GM19025 (cell line): Measurements from ENCODE around the gene HS6ST1.
A peak's percentile ranks its signal among the peaks of the same experiment; 100 is the strongest.

Experiments
- ATAC-seq: cut with Tn5 transposase; IDR thresholded peaks from one replicate; pipeline ENCODE4 v1.9.1; 2021; ENCODE audit warnings: mild to moderate bottlenecking, low read depth, moderate library complexity; ENCODE audit not compliant: unreplicated experiment

The HS6ST1 gene, protein sequence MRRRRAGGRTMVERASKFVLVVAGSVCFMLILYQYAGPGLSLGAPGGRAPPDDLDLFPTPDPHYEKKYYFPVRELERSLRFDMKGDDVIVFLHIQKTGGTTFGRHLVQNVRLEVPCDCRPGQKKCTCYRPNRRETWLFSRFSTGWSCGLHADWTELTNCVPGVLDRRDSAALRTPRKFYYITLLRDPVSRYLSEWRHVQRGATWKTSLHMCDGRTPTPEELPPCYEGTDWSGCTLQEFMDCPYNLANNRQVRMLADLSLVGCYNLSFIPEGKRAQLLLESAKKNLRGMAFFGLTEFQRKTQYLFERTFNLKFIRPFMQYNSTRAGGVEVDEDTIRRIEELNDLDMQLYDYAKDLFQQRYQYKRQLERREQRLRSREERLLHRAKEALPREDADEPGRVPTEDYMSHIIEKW

DNA sequence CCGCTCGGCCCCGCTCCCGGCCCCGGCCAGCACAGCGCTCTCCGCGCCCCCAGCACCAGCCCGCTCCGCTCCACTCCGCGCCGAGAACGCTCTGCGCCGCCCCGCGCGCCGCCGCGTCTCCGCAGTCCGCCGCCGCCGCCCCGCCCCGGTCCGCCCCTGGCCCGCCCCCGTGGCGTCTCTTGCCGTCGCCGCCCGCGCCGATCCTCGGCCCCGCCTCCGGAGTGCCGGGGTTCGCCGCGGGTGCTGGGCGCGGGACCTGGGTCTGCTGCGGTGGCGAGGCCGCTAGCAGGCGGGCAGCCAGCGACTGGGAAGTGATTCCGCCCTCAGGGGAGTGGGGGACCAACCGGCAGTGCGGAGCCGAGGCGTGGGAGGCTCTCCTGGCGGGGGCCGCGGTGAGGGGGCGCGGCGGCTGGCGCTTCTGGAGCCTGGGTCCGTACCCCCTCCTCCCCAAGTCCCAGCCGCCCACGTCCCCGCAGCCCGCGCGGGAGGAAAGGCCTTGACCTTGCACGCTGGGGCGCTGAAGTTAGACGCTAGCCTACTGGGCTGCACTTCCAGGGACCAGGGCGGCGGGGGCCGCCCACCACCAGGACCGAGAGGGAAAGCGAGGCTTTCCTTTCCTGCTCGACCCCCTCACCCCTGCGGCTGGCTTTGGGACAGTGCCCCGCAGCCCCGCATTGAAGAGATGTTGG lies at the start of gene HS6ST1:
Gene HS6ST1, minus strand, starts transcription at position 93 of the 689 bp plus-strand sequence. CDS start 305 bp downstream, outside the sequence.
- peak; percentile 69 for ATAC-seq

DNA sequence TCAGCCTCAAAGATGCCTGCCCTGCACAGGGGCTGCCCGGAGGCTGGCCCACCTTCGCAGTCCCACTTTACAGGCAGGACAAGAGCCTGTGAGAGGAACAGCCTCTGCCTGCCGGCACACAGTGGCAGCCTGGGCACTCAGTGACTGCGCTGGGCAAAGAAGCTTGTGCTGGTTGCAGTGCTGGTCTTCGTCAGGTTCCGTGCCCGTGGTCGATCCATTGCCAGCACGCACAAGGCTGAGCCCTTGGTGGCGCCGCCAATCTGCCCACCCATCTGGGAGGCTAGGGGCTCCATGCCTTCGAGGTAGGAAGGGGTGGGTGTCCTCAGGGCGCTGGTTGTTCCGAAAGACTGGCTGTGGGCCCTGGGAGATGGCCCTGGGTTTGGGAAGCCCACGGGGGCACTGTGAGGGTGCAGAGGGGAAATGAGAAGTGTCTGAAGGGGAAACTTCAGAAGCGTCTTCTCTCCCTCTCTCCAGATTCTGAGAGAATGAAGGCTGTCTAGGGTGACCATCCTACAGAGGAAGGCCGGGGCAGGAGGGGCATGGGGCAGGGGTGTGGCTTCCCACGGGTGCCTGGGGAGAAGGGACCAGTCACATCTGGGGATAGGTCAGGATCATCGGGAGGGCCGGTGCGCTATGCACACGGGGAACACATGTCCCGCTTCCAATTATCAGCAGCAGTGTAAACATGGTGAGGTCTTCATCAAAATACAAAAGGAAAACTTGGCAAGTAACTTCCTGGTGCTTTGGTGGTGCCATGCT lies 49.1 kb upstream of the HS6ST1 start:
- ATAC-seq, result no peak

DNA sequence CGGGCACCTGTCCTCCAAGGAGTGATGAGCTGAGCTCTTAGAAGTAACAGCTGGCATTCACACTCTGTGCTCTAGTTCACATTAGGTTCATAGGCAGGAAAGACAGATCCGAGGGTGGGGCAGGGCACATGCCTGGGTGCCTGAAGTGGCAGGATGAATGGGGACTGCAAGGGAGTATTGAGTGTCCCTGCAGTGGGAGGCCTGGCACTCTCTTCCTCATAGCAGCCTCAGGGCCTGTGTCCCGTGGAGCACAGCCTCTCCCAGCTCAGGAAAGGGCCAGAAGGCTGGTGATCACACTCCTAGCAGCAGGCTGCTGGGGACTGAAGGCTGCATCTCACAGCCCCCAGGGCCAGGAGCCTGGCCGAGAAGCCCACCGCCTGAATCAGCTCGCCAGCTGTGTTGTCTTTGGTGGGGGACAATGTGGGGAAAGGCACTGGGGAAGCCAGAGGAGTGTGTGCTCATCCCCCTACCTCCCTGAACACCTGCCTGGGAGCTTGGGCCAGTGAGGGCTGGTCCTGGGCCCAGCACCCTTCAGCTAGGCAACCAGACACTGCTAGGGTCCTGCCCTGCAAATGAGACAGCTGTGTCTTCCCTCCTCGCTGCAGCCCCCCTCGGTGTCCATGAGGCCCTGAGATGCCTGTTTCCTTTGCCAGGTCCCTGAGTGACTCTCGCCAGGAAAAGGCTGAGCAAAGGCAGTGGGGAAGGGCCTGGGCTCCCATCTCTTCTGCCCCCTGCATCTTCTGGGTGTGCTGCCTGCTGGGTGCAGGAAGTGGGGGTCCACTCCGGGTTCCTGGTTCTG lies 48.2 kb upstream of the HS6ST1 start:
- no peak for ATAC-seq

DNA sequence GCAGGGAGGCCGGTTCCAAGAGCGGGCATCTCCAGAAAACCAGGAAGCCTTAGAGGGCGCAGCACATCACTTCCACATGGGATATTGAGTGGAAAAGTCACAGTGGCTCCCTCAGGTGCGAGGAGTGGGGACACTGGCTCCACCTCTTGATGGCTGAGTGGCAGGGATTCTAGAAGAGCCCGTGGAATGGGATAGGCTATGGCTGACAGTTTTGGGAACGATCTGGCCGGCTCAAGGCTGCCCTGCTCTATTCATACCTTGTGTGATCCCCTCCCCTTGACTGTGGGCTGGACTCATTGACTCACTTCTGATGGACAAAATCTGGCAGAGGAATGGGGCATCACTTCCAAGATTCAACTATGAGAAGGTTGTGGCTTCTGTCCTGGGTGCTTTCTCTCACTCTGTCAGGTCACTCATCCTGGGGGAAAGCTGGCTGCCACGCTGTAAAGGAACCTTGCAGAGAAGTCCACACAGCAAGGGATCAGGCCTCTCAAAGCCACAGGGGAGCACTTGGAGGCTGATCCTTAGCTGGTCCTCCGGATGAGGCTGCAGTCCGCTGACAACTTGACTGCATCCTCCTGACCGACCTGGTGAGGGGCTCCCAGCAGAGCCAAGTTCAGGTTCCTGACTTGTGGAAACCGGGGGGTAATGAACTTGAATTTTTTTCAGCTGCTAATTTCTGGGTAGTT lies 46.7 kb upstream of the HS6ST1 start:
- ATAC-seq, result no peak

DNA sequence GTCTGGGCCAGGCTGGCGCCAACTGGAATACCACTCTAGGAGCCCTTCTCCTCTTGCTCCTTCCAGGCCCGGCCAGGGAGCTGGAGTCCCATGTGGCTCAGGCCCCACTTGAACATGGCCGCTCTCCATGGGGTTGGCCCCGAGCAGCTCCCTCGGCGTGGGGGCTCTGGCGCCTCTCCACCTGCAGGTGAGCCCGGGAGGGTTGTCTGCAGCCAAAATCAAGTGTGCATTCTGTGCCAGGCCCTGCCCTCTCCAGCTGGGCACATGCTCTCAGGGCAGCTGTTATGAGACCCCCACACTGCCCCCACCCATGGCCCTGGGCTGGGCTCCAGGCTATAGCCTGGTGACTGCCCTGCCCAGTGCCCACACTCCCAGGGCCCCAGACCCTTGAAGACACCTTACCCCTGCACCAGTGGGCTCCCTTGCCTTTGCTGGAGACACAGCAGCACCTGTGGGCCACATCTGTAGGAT lies 45.8 kb upstream of the HS6ST1 start:
- no peak for ATAC-seq

DNA sequence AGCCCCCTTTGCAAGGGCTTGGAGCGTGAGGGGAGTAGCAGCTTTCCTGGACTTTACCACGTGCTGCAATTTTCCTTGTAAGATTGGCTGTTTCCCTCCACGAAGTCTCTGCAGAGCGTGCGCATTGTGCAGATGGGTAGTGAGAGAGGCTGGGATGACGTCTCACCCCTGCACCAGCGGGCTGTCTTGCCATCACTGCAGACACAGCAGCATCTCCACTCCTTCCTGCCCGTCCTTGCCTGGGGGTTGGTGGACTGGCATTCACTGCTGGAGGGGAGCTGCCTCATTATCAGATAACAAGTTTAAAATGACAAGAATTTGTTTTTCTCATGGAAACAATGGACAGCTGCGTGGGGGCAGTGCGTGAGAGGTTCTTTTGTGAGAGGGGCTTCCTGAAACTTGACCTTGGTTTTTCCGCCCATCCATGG lies 45.3 kb upstream of the HS6ST1 start:
- no peak for ATAC-seq

DNA sequence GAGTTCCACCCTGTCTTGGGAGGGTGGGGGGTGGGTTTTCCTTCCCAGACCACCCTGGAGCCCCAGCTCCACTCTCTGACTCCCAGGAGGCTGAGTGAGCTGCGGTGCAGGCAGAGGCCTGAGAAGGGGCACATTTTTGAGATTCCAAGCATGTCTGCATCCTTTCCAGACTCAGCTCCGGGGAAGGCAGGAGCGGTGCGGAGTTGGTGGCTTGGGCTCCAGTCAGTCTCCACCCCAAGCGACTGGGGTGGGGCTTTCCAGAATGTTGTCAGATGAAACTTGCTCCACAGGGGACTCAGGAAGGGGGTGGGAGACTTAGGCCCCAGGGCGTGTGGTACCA lies 44.2 kb upstream of the HS6ST1 start:
- no peak for ATAC-seq

DNA sequence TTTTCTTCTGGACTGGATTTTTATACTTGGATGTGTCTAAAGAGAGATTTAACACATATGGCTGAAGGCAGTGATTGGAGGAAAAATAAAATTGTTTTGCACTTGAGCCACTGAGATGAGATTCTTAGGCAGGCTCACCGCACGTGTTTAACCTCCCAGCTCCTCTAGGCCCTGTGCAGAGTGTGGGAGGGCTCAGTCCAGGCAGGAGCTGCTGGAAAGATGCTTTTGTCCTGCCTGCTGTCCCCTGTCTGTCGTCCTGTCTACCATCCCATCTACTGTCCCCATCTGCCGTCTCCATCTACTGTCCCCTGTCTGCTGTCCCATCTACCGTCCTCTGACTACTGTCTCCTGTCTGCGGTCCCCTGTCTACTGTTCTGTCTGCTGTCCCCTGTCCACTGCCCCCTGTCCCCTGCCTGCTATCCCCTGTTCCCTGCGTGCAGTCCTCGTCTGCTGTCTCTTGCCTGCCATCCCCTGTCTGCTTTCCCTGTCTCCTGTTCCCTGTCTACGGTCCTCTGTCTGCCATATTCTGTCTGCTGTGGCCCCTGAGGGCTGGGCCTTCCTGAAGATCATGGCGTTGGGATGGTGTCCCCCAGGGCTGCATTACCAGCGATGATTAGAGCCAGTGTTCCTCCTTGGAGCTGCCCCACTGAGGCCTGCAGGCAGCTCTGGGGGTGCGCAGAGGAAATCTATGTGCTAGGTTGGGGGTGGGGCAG lies 43.7 kb upstream of the HS6ST1 start:
- no peak for ATAC-seq

DNA sequence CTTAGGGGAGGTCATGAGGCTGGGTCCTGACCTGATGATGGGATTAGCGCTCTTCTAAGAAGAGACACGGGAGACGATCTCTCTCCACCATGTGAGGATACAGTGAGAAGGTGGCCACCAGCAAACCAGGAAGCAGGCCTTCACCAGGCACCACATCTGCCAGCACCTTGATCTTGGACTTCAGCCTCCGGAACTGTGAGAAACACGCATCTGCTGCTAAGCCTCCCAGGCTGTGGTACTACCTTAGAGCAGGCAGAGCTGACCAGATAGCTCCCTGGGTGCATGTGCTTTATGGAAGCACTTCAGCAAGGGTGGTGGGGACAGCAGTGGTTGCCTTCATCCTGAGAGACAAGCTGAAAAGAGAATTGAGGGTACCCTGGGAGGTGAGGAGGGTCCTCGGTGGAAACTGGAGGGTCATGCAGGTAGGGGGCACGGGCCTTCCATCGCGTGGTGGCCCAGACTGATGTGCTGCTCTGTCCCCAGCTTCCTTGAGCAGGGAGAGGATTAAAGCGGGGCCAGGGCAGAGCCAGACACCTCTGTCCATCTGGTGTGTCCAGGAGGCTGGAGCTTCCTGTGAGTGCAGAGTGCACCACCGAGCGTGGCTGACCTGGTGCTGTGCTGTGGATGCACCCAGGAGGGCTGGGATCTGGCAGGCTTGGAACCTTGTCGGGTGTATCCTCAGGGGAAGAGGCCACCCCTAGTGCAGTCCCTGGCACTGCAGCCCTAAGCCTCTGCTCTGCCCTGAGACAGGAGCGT lies 42.9 kb upstream of the HS6ST1 start:
- no peak for ATAC-seq

DNA sequence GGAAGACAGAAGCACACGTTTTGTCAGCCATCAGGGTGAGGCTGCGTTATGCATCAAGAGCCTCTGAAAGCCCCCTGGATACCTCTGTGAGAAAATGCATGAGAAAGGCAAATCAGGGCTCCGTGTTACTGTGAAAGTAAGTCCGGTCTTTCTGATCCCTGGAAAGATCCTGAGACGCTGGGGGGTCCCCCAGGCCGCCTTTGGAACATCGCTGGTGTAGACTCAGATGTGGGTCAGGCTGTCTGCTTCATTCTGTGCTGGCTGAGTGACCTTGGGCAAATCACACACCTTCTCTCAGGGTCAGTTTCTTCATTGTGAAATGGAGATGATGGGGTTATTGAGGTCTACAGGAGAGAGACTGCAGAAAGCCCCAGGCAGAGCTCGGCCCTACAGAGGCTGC lies 42.0 kb upstream of the HS6ST1 start:
- no peak for ATAC-seq

DNA sequence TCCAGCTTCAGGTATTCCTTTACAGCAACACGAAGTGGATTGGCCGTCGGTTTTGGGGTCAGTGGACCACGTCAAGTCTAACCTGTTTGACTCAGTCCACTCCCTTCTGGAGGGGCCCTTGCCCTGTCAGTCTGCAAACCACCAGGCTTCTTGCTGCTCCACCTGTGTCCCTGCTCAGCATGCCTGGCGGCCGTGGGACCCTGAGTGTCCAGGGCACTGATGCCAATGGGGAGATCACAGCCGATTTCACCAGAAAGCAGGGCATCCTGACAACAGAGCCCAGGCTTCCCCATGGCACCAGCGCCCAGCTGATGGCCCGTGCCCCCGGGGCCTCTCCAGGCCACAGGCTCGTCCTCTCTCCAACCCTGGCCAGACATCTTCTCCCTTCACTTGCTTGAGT lies 41.2 kb upstream of the HS6ST1 start:
- no peak for ATAC-seq

DNA sequence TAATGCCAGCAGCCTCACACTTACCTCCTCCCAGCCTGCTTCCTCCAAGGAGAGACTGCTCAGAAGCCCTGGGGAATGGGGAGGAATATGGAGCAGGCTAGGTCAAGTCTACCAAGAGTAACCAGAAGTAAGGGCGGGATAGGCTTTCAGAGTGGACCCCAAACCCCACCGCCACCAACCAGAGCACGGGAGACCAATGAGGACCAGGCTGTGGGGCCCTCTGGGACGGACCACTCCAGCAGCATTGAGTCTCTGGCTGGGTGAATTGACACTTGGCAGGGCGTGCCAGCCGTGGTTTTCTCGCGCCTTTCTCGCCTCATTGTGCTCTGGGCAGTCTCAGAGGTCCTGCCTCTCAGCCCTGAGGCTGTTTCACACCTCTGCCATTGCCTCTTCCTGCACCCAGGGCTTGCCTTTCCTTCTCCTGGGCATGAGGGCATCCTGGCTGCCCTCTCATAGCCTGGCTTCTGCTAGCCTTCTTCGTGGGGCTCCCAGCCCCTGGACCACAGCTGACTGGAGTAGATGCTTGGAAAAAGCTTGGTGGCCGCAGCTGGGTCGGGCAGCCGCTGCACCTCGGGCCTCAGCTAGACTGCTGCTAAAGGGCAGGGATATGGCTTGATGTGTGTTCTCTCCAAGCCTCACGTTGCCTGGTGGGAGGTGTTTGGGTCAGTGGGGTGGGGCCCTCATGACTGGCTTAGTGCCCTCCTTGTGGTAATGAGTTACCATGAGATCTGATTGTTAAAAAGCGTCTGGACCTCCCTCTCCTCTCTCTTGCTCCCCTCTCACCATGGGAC lies 40.5 kb upstream of the HS6ST1 start:
- no peak for ATAC-seq

DNA sequence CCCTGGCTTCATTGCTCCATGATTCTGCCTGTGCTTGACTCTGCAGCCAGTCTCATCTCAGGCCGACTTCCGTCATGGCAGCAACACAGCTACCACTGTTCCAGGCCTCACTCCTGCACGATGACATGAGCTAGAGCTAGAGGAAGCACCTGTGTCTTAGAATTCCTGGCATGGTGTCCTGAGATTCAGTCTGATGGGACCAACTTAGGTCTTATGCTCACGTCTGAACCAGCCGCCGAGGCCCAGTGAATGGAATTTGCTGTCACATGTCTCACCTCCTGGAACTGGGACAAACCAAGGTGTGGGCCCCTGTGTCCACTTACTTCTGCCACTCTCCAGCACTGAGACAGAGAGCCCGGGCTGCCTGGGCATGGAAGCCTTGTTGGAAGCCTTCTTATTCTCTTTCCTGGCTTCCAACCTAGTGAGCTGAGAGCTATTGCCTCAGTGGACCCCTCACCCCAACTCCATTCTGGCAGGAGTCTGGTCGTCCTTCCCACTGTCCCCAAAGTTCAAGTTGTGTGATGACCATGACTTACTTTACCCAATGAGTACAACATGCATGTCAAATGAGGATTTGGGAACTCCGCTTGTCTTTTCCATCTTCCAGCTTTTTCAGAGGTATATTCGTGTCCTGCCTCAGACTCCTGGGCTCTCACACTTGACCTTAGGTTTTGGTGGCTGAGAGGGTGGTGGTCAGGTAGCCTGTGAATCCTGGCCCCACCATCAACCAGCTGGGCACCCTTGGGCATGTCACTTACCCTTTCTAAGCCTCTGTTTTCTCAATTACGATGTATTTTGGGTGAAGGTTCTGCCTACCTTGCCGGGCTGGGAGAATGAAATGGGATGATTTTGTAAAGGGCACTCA lies 39.1 kb upstream of the HS6ST1 start:
- ATAC-seq, result no peak

DNA sequence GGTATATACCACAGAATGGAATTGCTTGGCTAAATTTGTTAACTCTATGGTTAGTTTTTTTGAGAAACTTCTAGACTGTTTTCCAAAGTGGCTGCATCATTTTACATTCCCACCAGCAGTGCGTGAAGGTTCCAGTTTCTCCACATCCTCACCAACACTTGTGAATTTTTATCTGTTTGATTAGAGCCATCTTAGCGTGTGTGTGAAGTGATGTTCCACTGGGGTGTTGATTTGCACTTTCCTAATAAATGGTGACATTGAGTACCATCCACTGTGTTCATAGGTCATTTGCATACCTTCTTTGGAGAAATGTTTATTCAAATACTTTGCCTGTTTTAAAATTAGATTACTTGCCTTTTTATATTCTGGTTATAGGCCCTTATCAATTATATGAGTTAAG lies 37.5 kb upstream of the HS6ST1 start:
- ATAC-seq, result no peak

DNA sequence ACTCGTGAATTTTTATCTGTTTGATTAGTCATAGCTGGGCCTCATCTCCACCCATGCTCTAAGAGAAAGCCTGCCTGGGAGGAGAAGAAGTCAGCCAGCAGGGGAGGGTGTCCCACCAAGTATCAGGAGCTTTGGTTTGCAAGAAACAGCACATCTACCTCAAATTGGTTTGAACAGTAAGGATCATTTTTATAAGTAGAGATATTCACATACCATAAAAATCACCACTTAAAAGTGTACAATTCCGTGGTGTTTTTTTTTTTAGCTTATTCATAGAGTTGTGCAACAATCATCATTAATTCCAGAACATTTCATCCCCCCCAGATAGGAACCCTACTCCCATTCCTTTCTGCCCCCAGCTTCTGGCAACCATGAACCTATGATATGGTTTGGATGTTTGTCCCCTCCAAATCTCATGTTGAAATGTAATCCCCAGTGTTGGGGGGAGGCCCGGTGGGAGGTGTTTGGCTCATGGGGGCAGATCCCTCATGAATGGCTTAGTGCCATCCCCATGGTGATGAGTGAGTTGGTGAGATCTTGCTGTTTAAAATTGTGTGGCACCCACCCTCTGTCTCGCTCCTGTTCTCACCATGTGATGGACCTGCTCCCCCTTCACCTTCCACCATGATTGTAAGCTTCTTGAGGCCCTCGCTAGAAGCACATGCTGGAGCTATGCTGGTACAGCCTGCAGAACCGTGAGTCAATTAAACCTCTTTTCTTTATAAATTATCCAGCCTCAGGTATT lies 36.2 kb upstream of the HS6ST1 start:
- no peak for ATAC-seq

DNA sequence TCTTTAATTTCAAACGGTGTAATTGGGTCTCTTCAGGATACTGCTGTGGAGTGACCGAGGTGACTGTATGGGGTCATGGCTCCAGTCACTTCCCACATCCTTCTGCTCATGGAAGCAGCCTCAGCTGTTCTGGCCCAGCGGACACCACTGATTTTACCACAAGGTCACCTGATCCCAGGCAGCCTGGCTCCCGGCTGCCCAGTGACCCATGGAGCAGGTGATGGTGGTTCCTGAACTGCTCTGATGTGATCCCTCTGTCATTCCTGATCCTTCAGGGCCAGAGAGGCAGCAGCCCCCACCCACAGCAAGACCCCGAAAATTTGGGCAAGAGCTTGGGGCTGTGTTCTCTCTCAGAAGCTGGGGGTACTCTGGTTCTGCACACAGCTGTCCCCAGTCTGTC lies 35.5 kb upstream of the HS6ST1 start:
- ATAC-seq, result no peak
